Gastroesophageal sphincter (tissue), 4 donors: ENCODE data around the gene PLPP3. TPM values are rescaled to one million over a fixed set of nuclear protein-coding genes. Genes with fewer than 3 reads are reported as not detected.
A peak's percentile ranks its signal among the peaks of the same experiment; 100 is the strongest.

Source experiments
- ATAC-seq: fragments of 150-250 bp; one replicate; pipeline ENCODE4 v1.9.1; 2016; ENCODE audit warnings: mild to moderate bottlenecking, moderate library complexity
- H3K27ac ChIP-seq, 4 donors: fragments of 200-600 bp; sonication (generic) in 3 of 4; 1 replicate in 3 of 4; 2 replicates in 1 of 4; pipeline ENCODE4 v1.5.1; 2016 to 2019
- H3K27me3 ChIP-seq: fragments of 200-600 bp; sonication (generic); one replicate; pipeline ENCODE4 v1.5.1; 2019
- H3K36me3 ChIP-seq, 2 donors: fragments of 200-600 bp; sonication (generic); one replicate each; pipeline ENCODE4 v1.5.1; 2019; ENCODE audit warnings: control low read depth in 1 of 2
- H3K4me1 ChIP-seq, 3 donors: fragments of 200-600 bp; sonication (generic); 1 replicate in 2 of 3; 2 replicates in 1 of 3; pipeline ENCODE4 v1.5.1; 2016 to 2019; ENCODE audit warnings: control low read depth in 2 of 3
- H3K4me3 ChIP-seq, 2 donors: fragments of 200-600 bp; sonication (generic); one replicate each; pipeline ENCODE4 v1.5.1; 2019; ENCODE audit warnings: mild to moderate bottlenecking in 1 of 2, moderate library complexity in 1 of 2
- H3K9me3 ChIP-seq, 3 donors: fragments of 200-600 bp; sonication (generic); one replicate each; pipeline ENCODE4 v1.5.1; 2017 to 2019; ENCODE audit warnings: control low read depth in 2 of 3
- CTCF ChIP-seq, 4 experiments: fragments of 200-600 bp in 2 of 4; fragments of 450-650 bp in 2 of 4; sonication (generic) in 1 of 4; IDR thresholded peaks; one replicate each; pipeline ENCODE4 v1.5.1; 2017 to 2019; ENCODE audit warnings: antibody characterized with exemption in 4 of 4, mild to moderate bottlenecking in 2 of 4, moderate library complexity in 2 of 4
- EP300 ChIP-seq: sonication (generic); formaldehyde crosslinking; IDR thresholded peaks from one replicate; pipeline ENCODE4 v1.6.1; 2017; ENCODE audit warnings: antibody characterized with exemption, mild to moderate bottlenecking
- POLR2A ChIP-seq, 2 donors: fragments of 450-650 bp; IDR thresholded peaks; one replicate each; pipeline ENCODE4 v1.6.1; 2017; ENCODE audit warnings: antibody characterized with exemption in 2 of 2, mild to moderate bottlenecking in 2 of 2, moderate library complexity in 1 of 2
- POLR2AphosphoS5 ChIP-seq: sonication (generic); formaldehyde crosslinking; IDR thresholded peaks from one replicate; pipeline ENCODE4 v1.6.1; 2017; ENCODE audit warnings: antibody characterized with exemption
- WGBS, 2 donors: methylation state at CpG; one replicate each; pipeline ENCODE4 v1.1.5; 2018; ENCODE audit warnings: low coverage in 1 of 2; 5-methylcytosine and 5-hydroxymethylcytosine counted together
- total RNA-seq, 4 donors: library from RNA; depleted of rRNA; stranded (reverse); fragments of >200 nt; gene quantifications; one replicate each; pipeline ENCODE4 v1.1.0, GENCODE V29; 2016

The PLPP3 gene
- total RNA-seq, 4 donors from 2014 or later = 127 to 219 (median 164) TPM

- H3K27me3 ChIP-seq = no peaks in the 10 kb centered on the region
- no peak for TF ChIP-seq POLR2A (IDR thresholded peaks at IDR 0.05)
- no peak for TF ChIP-seq CTCF (IDR thresholded peaks at IDR 0.05)
- TF ChIP-seq EP300 = no peak
- peak; percentile 9 for TF ChIP-seq POLR2AphosphoS5
- no peak overlapping the region for H3K4me3 ChIP-seq
- H3K9me3 ChIP-seq = no peaks in the 10 kb centered on the region
- WGBS, 2 donors = 48 to 50% methylated on average over 8 of the region's 8 CpGs
- H3K4me1 ChIP-seq = peaks cover 14 to 63% (median 21%) of the 10 kb centered on the region in 3 donors
- H3K36me3 ChIP-seq = peaks cover 0 to 27% of the 10 kb centered on the region in 2 donors
- no peak for ATAC-seq
- peak overlapping the region in 3 of 4 donors; percentile 4 to 38 (median 4) for H3K27ac ChIP-seq
Observed at GRCh38 chr1:56527548-56528302, 51.6 kb downstream of the PLPP3 start.

DNA sequence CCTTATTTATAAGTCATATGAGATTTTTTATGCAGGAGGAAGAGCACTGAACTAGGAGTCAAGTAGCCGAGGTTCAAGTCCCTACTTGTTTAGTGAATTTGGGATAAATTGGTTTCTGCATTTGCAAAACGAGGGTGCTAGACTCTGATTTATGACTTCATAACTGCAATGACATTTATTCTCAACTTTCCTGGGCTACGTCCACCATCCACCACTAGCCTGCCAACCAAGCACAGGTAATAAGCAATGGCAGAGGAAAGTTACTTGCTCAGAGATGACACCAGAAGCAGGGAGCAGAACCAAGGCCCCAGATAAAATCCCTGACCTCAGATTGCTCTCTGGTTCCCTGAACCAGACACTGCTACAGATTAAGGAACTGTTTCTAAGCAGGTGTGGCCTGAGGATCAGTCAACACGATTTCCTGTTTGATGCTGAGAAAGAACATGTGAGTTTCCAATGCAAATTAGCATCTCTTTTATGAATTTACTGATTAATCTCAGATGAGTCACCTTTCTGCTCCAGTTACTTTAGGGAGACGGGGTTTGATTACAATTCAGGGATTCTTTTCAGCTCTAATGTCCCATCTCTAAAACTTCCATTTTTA is 52.7 kb downstream of the PLPP3 start:
- ATAC-seq = no peak
- Histone ChIP-seq H3K27ac (no peak overlapping the region), H3K4me3 (no peak overlapping the region), H3K36me3 (peaks cover 0 to 29% of the 10 kb centered on the region in 2 donors), H3K9me3 (no peaks in the 10 kb centered on the region), H3K4me1 (peaks cover 14 to 69% (median 21%) of the 10 kb centered on the region in 3 donors), H3K27me3 (no peaks in the 10 kb centered on the region)
- TF ChIP-seq POLR2AphosphoS5 (no peak), CTCF (IDR thresholded peaks at IDR 0.05) (no peak), EP300 (no peak), POLR2A (IDR thresholded peaks at IDR 0.05) (no peak)
- WGBS, 2 donors = 42 to 49% methylated on average over 5 of the region's 5 CpGs

- no peak overlapping the region for H3K4me3 ChIP-seq
- 53 to 100% methylated on average over 1 to 4 of the region's 4 CpGs for WGBS, 2 donors
- H3K27ac ChIP-seq = no peak overlapping the region
- no peaks in the 10 kb centered on the region for H3K9me3 ChIP-seq
- H3K4me1 ChIP-seq = peaks cover 14 to 72% (median 21%) of the 10 kb centered on the region in 3 donors
- TF ChIP-seq POLR2AphosphoS5 (no peak), EP300 (no peak), CTCF (IDR thresholded peaks at IDR 0.05) (no peak), POLR2A (IDR thresholded peaks at IDR 0.05) (no peak)
- peak; percentile 49 for ATAC-seq
- H3K27me3 ChIP-seq = no peaks in the 10 kb centered on the region
- peaks cover 0 to 31% of the 10 kb centered on the region in 2 donors for H3K36me3 ChIP-seq
Observed at GRCh38 chr1:56525489-56526041, 53.8 kb downstream of the PLPP3 start.

- peaks cover 12 to 62% (median 14%) of the 10 kb centered on the region in 3 donors for H3K4me1 ChIP-seq
- TF ChIP-seq CTCF (IDR thresholded peaks at IDR 0.05) (no peak), POLR2A (IDR thresholded peaks at IDR 0.05) (no peak), POLR2AphosphoS5 (no peak), EP300 (no peak)
- ATAC-seq = no peak
- peaks cover 0 to 43% of the 10 kb centered on the region in 2 donors for H3K36me3 ChIP-seq
- no peaks in the 10 kb centered on the region for H3K9me3 ChIP-seq
- H3K27ac ChIP-seq = no peak overlapping the region
- H3K4me3 ChIP-seq = no peak overlapping the region
- H3K27me3 ChIP-seq = no peaks in the 10 kb centered on the region
- 89 to 90% methylated on average over 3 to 9 of the region's 11 CpGs for WGBS, 2 donors
Observed at GRCh38 chr1:56524263-56524662, 55.1 kb downstream of the PLPP3 start.
